Activated CD4-positive, alpha-beta T cell treated with anti-CD3 and anti-CD28 coated beads for 36 hours (primary cell): ENCODE results near the gene TRIM9. TPM values are rescaled to one million over a fixed set of nuclear protein-coding genes. Genes with fewer than 3 reads are reported as not detected.
A peak's percentile ranks its signal among the peaks of the same experiment; 100 is the strongest.
"Not testable (repeated sequence)": the region's sequence is repeated elsewhere in the genome, so short reads cannot be mapped to it uniquely, and the experiment has no call there.

Experiments
- ATAC-seq: fragments of 200-7000 bp; cut with Tn5 transposase; one replicate; pipeline ENCODE4 v1.10.0; 2021; ENCODE audit warnings: mild to moderate bottlenecking, moderate library complexity
- CTCF ChIA-PET: fragments of 350-600 bp; sonication (Branson Sonifier 250); formaldehyde crosslinking; loops from one replicate; lab custom pipeline; 2021; ENCODE audit warnings: antibody characterized with exemption; lab: Charles Lee
- POLR2A ChIA-PET: fragments of 350-600 bp; sonication (Branson Sonifier 250); formaldehyde crosslinking; loops from one replicate; lab custom pipeline; 2021; ENCODE audit warnings: antibody characterized with exemption, inconsistent platforms; lab: Charles Lee
- DNase-seq: peaks from one replicate; pipeline ENCODE4 v3.0.0-alpha.2; 2020
- H3K27ac Mint-ChIP-seq: one replicate; pipeline ENCODE4 v1.8.0; 2021; ENCODE audit warnings: mixed read lengths
- H3K27me3 Mint-ChIP-seq: one replicate; pipeline ENCODE4 v1.8.0; 2021; ENCODE audit warnings: mixed read lengths
- H3K36me3 Mint-ChIP-seq: one replicate; pipeline ENCODE4 v1.8.0; 2021; ENCODE audit warnings: low read depth, mixed read lengths
- H3K4me1 Mint-ChIP-seq: one replicate; pipeline ENCODE4 v1.8.0; 2021; ENCODE audit warnings: mixed read lengths
- H3K4me3 Mint-ChIP-seq: one replicate; pipeline ENCODE4 v1.8.0; 2021; ENCODE audit warnings: mild to moderate bottlenecking, moderate library complexity, mixed read lengths
- H3K9me3 Mint-ChIP-seq: one replicate; pipeline ENCODE4 v1.8.0; 2021; ENCODE audit warnings: low read depth, mixed read lengths
- intact Hi-C, 2 experiments: fragments of 100-400 bp; cut with DNase I in 1 of 2; cut with micrococcal nuclease in 1 of 2; formaldehyde crosslinking; loops; one replicate each; pipeline versions ENCODE4 v1.14.2 to v1.15.1; 2022 to 2024; cut with DNase I, micrococcal nuclease
- total RNA-seq, 2 experiments: library from RNA; stranded (reverse); gene quantifications; one replicate each; pipeline ENCODE4 v1.2.3, GENCODE V29; 2021

The TRIM9 gene
- total RNA-seq, 2 experiments from 2014 or later, result 2.4 TPM

DNA sequence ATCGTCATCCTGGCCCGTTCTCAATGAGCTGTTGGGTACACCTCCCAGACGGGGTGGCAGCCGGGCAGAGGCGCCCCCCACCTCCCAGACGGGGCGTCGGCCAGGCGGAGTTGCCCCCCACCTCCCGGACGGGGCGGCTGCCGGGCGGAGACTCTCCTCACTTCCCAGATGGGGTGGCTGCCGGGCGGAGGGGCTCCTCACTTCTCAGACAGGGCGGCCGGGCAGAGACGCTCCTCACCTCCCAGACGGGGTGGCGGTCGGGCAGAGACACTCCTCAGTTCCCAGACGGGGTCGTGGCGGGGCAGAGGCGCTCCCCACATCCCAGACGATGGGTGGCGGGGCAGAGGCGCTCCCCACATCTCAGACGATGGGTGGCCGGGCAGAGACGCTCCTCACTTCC, 138.5 kb downstream of the TRIM9 start:
- intact Hi-C loops, result loop anchor here in 1 of 2 experiments (10.0 kb wide), 1 partner anchor 268 kb away; no protein-coding TSS in a partner anchor
- H3K27me3 Mint-ChIP-seq, ATAC-seq, H3K4me3 Mint-ChIP-seq, H3K27ac Mint-ChIP-seq, POLR2A ChIA-PET, DNase-seq, H3K9me3 Mint-ChIP-seq, H3K36me3 Mint-ChIP-seq, CTCF ChIA-PET: not testable (repeated sequence)
- H3K4me1 Mint-ChIP-seq, result peaks cover 13% of the 10 kb centered on the region

DNA sequence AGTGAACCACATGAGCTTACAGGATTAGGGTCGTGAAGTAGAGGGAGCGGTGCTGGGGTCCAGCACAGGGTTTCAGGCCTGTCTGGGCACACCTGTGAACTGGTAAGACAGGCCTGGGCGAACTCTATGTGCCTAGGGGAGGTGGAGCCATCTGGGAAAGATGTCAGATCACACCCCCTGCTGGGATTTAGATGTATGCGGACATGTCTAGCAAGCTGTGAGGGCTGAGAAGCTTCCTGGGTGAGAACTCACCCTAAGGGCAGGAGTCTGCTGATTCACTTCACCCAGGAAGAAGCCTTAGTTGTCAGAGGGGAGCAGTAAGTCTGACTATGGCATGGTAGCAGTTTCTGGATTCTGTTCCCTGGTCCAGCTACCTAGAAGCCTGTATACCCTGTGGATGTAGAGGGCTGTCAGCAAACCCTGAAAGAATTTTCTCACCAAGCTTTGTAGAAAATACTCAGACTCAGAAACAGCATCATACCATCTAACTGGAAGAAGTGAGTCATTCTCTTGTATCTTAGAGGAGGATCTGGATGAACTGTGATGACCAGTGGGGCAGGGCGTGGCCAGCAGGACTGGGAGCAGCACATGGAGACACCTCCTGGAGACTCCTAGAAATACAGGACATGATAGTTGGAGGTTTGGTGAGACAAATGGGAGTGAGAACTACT, 139.4 kb downstream of the TRIM9 start:
- ChIA-PET CTCF (interaction anchor here (0.5 to 0.8 kb wide), 2 partner anchors 139 to 821 kb away, joined by 3 read pairs; partner anchors contain the start of gene TRIM9), POLR2A (no interaction called here)
- H3K36me3 Mint-ChIP-seq, result no peaks in the 10 kb centered on the region
- no peaks in the 10 kb centered on the region for H3K9me3 Mint-ChIP-seq
- H3K27ac Mint-ChIP-seq, result no peak overlapping the region
- DNase-seq (peak; percentile 76), ATAC-seq (peak; percentile 88)
- H3K4me1 Mint-ChIP-seq, result peaks cover 13% of the 10 kb centered on the region
- intact Hi-C loops, result loop anchor here (1.0 to 10.0 kb wide), 3 partner anchors 263 to 825 kb away; no protein-coding TSS in a partner anchor
- no peaks in the 10 kb centered on the region for H3K27me3 Mint-ChIP-seq
- H3K4me3 Mint-ChIP-seq, result no peak overlapping the region

DNA sequence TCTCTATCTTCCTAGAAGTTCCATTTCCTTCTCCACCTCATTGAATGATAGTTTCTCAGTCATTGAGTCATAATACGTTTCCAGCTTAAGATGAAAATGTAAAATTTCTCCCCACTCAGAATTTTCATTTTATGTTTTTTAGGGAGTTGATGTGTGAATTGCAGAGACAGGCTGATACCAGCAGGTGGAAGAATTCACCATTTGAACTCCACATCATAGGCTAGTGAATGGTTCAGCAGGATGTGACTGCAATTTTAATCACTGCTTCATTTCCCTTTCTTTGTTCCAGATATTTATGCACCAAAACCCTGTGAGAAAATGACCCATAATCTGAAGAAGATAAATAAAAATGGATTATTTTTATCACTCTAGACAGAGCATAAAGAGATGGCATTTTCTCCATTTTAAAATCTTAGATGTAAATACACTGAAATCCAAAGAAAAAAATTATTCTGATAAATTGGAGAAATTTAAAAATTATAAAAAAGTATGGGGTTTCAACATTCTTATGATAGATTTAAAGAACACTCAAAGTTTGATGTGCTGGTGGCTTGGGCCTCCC, 140.0 kb downstream of the TRIM9 start:
- POLR2A ChIA-PET, result no interaction called here
- Mint-ChIP-seq H3K27ac (no peak overlapping the region), H3K36me3 (no peaks in the 10 kb centered on the region), H3K9me3 (no peaks in the 10 kb centered on the region), H3K4me1 (peaks cover 13% of the 10 kb centered on the region), H3K4me3 (no peak overlapping the region), H3K27me3 (no peaks in the 10 kb centered on the region)
- DNase-seq (no peak), ATAC-seq (peak; percentile 63)
- CTCF ChIA-PET, result interaction anchor here (0.7 to 1.3 kb wide), 3 partner anchors 19 to 824 kb away, joined by 3 read pairs; partner anchors contain the start of gene TRIM9
- intact Hi-C loops, result loop anchor here (1.0 to 10.0 kb wide), 3 partner anchors 264 to 825 kb away; no protein-coding TSS in a partner anchor

DNA sequence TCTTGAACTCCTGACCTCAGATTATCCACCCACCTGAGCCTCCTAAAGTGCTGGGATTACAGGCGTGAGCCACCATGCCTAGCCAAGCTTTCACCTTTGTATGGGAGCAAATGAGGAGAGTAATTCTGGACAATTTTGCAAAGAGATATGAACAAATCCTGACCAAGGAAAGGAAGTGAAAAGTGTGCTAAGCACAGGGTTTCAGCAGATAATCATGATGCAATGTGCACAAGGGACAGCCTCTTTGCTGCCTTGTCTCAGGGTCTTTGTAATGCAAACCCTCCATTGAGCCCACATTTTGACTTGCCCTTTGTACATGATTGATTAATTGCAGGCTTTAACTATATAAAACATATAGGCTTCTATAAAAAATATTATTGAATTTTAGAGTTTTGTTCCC, 141.4 kb downstream of the TRIM9 start:
- Mint-ChIP-seq H3K27ac (no peak overlapping the region), H3K4me3 (no peak overlapping the region), H3K36me3 (no peaks in the 10 kb centered on the region), H3K4me1 (peaks cover 13% of the 10 kb centered on the region), H3K27me3 (no peaks in the 10 kb centered on the region), H3K9me3 (no peaks in the 10 kb centered on the region)
- no peak for ATAC-seq
- intact Hi-C loops, result loop anchor here in 1 of 2 experiments (10.0 kb wide), 1 partner anchor 271 kb away; no protein-coding TSS in a partner anchor
- POLR2A ChIA-PET, result no interaction called here
- no peak for DNase-seq
- CTCF ChIA-PET, result interaction anchor here (0.7 to 1.3 kb wide), 3 partner anchors 21 to 104 kb away, joined by 3 read pairs; partner anchors contain the start of gene ABHD12B

DNA sequence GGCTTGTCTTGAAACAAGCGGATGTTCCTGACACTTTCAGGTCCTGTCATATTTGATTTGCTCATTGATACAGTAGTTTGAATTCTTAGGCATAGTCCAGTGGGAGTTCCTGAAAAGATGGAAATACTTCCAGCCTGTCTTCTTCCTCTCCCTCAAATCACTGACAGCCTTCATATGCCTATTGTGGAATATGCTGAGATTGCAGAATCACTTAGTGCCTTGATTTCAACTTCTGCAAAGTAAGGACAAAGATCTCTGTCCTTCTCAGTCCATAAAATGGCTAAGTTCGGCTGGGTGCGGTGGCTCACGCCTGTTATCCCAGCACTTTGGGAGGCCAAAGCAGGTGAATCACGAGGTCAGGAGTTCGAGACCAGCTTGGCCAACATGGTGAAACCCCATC, 143.9 kb downstream of the TRIM9 start:
- ChIA-PET POLR2A (no interaction called here), CTCF (no interaction called here)

DNA sequence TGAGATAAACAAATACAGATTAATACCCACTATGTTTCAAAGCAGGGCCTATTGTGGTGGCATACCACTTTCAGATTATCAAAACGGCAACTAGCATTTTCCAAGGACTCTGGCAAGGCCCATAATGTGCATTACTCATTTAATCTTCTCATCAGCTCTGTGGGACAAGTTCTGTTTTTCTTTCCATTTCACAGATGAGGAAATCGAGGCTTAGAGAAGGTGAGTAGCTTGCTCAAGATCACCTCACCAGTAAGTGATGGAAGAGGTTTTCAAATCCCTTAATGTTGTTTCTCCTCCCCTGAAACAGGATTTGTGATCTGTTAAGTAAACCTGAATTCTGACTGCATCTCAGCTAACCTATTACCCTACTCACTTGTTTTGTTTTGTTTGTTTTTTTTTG, 146.7 kb downstream of the TRIM9 start:
- CTCF ChIA-PET, result no interaction called here
- Mint-ChIP-seq H3K27me3 (peaks cover 15% of the 10 kb centered on the region), H3K4me1 (peaks cover 10% of the 10 kb centered on the region), H3K4me3 (no peak overlapping the region), H3K9me3 (no peaks in the 10 kb centered on the region), H3K27ac (no peak overlapping the region), H3K36me3 (no peaks in the 10 kb centered on the region)
- ATAC-seq, result no peak
- POLR2A ChIA-PET, result interaction anchor here (0.6 kb wide), 1 partner anchor 971 kb away, joined by 3 read pairs; no protein-coding TSS in a partner anchor
- intact Hi-C loops, result loop anchor here in 1 of 2 experiments (10.0 kb wide), 1 partner anchor 147 kb away; the partner anchor contains the start of gene TRIM9
- no peak for DNase-seq

More for the DNA sequence above, 143.9 kb downstream of the TRIM9 start:
- no peak overlapping the region for H3K4me3 Mint-ChIP-seq
- H3K4me1 Mint-ChIP-seq, result peaks cover 13% of the 10 kb centered on the region
- no peak for DNase-seq
- H3K27me3 Mint-ChIP-seq, result no peaks in the 10 kb centered on the region
- H3K27ac Mint-ChIP-seq, result no peak overlapping the region
- intact Hi-C loops, result loop anchor here in 1 of 2 experiments (10.0 kb wide), 1 partner anchor 274 kb away; no protein-coding TSS in a partner anchor
- ATAC-seq, result no peak
- H3K9me3 Mint-ChIP-seq, result no peaks in the 10 kb centered on the region
- H3K36me3 Mint-ChIP-seq, result no peaks in the 10 kb centered on the region

DNA sequence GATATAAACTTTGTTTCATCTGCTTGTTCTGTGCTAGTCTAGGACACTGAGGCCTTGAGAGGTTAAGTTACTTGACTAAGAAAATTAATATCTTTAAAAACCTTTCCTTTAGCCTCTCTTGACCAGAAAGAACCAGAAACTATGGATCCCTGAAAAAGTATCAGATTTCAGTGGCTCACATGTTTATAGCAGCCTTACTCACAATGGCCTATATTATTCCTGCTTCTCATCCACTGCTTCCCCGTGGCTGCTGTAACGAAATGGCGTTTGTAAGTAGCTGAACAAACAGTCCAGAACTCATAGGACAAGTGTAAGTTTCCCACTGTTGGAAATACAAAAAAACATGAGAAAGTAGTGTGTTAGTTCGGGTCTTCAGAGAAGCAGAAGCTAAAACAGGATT, 147.5 kb downstream of the TRIM9 start:
- POLR2A ChIA-PET, result no interaction called here
- DNase-seq (no peak), ATAC-seq (no peak)
- Mint-ChIP-seq H3K9me3 (no peaks in the 10 kb centered on the region), H3K36me3 (no peaks in the 10 kb centered on the region), H3K4me3 (no peak overlapping the region), H3K27ac (no peak overlapping the region), H3K4me1 (peaks cover 13% of the 10 kb centered on the region), H3K27me3 (peaks cover 19% of the 10 kb centered on the region)
- intact Hi-C loops, result loop anchor here in 1 of 2 experiments (10.0 kb wide), 1 partner anchor 147 kb away; the partner anchor contains the start of gene TRIM9
- CTCF ChIA-PET, result interaction anchor here (0.7 to 1.0 kb wide), 2 partner anchors 41 to 171 kb away, joined by 3 read pairs; no protein-coding TSS in a partner anchor

DNA sequence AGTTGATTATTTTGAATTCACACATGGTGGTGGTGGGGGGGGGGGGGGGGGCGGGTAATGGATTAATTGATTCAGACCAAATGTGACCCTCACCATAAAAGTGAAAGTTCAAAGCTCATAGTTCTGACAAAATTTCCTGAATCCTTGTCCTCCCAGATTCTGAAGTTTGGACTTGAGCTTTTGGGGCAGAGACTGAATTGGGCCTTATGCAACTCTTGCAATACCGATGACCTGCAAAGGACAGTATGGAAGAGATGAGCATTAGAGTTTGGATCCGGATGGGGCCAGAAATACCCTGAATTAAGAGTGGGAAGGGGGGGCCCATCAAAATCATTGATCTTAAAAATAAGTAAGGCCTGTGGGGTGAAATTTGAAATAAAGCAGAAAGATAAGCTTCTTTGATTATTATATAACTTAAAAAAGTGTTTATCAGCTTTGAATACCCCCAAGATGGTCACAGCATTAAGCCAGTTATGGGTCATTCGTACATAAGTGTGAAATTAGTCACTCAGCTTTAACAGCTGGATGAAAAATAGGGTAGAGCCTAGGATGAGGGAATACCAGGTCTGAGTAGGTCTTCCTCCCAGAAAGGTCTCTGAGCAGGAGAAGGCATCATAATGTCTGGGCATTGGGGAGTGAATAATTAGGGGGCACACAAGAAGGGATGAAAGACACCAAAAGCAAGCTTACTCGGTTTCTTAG, 148.5 kb downstream of the TRIM9 start:
- no peaks in the 10 kb centered on the region for H3K9me3 Mint-ChIP-seq
- no peak for DNase-seq
- no peaks in the 10 kb centered on the region for H3K36me3 Mint-ChIP-seq
- ATAC-seq, result no peak
- no peak overlapping the region for H3K4me3 Mint-ChIP-seq
- ChIA-PET CTCF (interaction anchor here (1.0 kb wide), 1 partner anchor 170 kb away, joined by 3 read pairs; no protein-coding TSS in a partner anchor), POLR2A (no interaction called here)
- H3K27ac Mint-ChIP-seq, result no peak overlapping the region
- H3K4me1 Mint-ChIP-seq, result peaks cover 13% of the 10 kb centered on the region
- H3K27me3 Mint-ChIP-seq, result peaks cover 26% of the 10 kb centered on the region
- intact Hi-C loops, result loop anchor here in 1 of 2 experiments (10.0 kb wide), 1 partner anchor 148 kb away; the partner anchor contains the start of gene TRIM9

DNA sequence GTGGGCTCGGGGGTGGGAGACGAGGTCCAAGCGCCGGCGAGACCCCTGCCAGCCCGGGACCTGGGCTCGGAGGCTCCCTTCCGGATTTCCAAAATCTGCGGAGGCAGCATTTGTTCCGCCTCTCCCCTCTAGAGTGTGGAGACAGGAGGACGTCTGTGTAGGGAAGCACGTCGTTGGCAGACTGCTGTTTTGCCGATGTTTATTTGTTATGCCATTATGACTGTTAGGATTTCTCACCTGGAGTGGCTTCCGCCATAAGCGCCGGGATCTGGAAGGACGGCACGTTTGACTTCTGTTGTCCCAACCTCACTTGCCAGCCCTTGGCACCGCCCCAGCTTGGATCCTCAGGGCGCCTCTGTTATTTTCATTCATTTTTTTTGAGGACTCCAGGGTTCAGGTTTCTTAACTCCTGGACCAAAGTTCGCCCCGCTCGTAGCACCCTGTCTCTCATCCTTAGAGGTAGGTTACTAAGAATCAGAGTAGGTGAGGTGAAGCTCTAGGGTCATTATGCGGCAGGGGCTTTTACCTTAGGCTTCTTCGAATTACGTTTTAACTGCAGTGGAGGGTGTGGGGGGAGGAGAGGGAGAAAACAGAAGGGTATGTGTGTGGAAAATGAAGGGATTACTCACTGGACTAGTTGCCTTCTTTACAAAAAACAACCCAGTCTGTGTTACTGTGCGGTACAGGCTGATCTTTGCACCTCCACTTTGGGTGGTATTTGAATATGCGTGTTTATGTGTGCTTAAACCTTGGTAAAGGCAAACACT, 150.1 kb downstream of the TRIM9 start:
- DNase-seq (peak; percentile 32), ATAC-seq (peak; percentile 67)
- Mint-ChIP-seq H3K4me3 (peak overlapping the region; percentile 70), H3K4me1 (peaks cover 13% of the 10 kb centered on the region), H3K27ac (no peak overlapping the region), H3K9me3 (no peaks in the 10 kb centered on the region), H3K36me3 (no peaks in the 10 kb centered on the region), H3K27me3 (peaks cover 33% of the 10 kb centered on the region)
- intact Hi-C loops, result loop anchor here (2.0 to 10.0 kb wide), 2 partner anchors 150 kb away; partner anchors contain the start of gene TRIM9 (in 2 of the 2)
- POLR2A ChIA-PET, result no interaction called here
- CTCF ChIA-PET, result interaction anchor here (0.6 kb wide), 1 partner anchor 1811 kb away, joined by 3 read pairs; no protein-coding TSS in a partner anchor

DNA sequence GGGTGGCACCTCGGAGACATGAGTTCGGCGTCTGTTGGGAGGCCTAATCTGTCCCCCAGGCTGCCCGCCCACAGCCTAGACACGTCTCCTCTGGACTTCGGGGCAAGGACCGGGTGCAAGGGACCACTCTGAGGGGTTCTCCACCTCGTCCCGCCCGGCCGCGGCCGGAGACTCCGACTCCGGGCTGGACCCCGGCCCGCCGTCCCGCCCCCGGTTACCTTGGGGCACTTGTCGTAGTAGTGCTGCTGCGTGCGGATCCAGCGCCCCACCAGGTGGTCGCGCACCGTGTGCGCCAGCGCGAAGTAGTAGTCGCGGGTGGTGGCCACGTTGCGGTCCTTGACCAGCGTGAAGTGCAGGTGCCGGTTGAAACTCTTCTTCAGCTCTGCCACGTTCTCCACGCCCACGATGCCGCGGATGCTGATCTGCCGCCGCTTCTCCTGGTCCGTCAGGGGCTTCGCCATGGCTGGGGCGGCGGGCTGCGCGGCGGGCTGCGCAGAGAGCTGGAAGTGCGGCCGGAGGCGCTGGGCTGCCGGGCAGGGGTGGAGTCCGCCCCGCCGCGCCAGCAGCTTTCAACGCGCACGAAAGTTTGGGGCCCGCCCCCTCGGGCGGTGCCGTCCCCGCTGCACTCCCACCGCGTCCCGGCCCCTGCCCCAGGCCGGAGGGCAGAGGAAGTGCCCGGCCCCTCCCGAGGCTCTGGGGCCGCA, 150.8 kb downstream of the TRIM9 start, which contains the start of gene PYGL:
TSS of gene PYGL (minus strand) at position 541 of the 704 bp plus-strand sequence. CDS start at position 461, 80 bp downstream.
- ATAC-seq (peak; percentile 65), DNase-seq (peak; percentile 52)
- H3K27ac Mint-ChIP-seq, result no peak within 1 kb of the TSS
- H3K9me3 Mint-ChIP-seq, result no peaks in the 10 kb centered on the region
- ChIA-PET CTCF (interaction anchor here (0.6 kb wide), 1 partner anchor 1812 kb away, joined by 3 read pairs; no protein-coding TSS in a partner anchor), POLR2A (no interaction called here)
- H3K36me3 Mint-ChIP-seq, result no peaks in the 10 kb centered on the region
- peaks cover 13% of the 10 kb centered on the region for H3K4me1 Mint-ChIP-seq
- H3K27me3 Mint-ChIP-seq, result peaks cover 33% of the 10 kb centered on the region
- intact Hi-C loops, result loop anchor here (2.0 to 10.0 kb wide), 2 partner anchors 151 kb away; partner anchors contain the start of gene TRIM9 (in 2 of the 2)
- H3K4me3 Mint-ChIP-seq, result peak within 1 kb of the TSS; percentile 70
